B cell (primary cell): ENCODE measurements around the gene CST11. TPM values are rescaled to one million over a fixed set of nuclear protein-coding genes. Genes with fewer than 3 reads are reported as not detected.

ENCODE experiments used
- ATAC-seq: fragments of 200-7000 bp; cut with Tn5 transposase; one replicate; pipeline ENCODE4 v1.10.0; 2021; ENCODE audit warnings: low read depth, mild to moderate bottlenecking, moderate number of reproducible peaks, moderate library complexity
- CTCF ChIA-PET: fragments of 350-600 bp; sonication (Branson Sonifier 250); formaldehyde crosslinking; loops from one replicate; lab custom pipeline; 2021; ENCODE audit warnings: antibody characterized with exemption, inconsistent platforms; lab: Charles Lee
- POLR2A ChIA-PET: fragments of 350-600 bp; sonication (Branson Sonifier 250); formaldehyde crosslinking; loops from one replicate; lab custom pipeline; 2021; ENCODE audit warnings: antibody characterized with exemption; lab: Charles Lee
- DNase-seq: peaks from one replicate; pipeline ENCODE4 v3.0.0; 2013
- H2AFZ ChIP-seq: 2 replicates; pipeline ENCODE4 v1.6.1; 2012; ENCODE audit warnings: mild to moderate bottlenecking, low read depth, low read length; ENCODE audit not compliant: insufficient read depth, poor library complexity, severe bottlenecking
- H3K27ac ChIP-seq, 2 donors: 1 replicate in 1 of 2; 2 replicates in 1 of 2; pipeline ENCODE4 v1.5.1; 2012 to 2013; ENCODE audit warnings: low read length in 2 of 2, mild to moderate bottlenecking in 2 of 2, moderate library complexity in 1 of 2
- H3K27me3 ChIP-seq, 4 experiments: fragments of 200-600 bp in 1 of 4; sonication (generic) in 1 of 4; replicated peaks in 1 of 4; 1 replicate in 2 of 4; 2 replicates in 2 of 4; pipeline versions ENCODE4 v1.6.1 to v1.7.0; 2013 to 2016; ENCODE audit warnings: low read length in 3 of 4, mild to moderate bottlenecking in 2 of 4, mixed read lengths in 1 of 4, moderate library complexity in 1 of 4; ENCODE audit not compliant: insufficient read depth in 4 of 4, control insufficient read depth in 3 of 4; ENCODE audit errors: control extremely low read depth in 1 of 4
- H3K36me3 ChIP-seq, 2 experiments: replicated peaks in 1 of 2; 1 replicate in 1 of 2; 2 replicates in 1 of 2; pipeline versions ENCODE4 v1.6.1 to v1.7.1; 2013; ENCODE audit warnings: low read length in 1 of 2; ENCODE audit not compliant: insufficient read depth in 2 of 2, control insufficient read depth in 1 of 2; ENCODE audit errors: control extremely low read depth in 1 of 2, extremely low read depth in 1 of 2
- H3K4me1 ChIP-seq, 2 donors: fragments of 200-600 bp in 1 of 2; sonication (generic) in 1 of 2; 1 replicate in 1 of 2; 2 replicates in 1 of 2; pipeline versions ENCODE4 v1.5.1 to v1.6.1; 2013 to 2017; ENCODE audit warnings: low read length in 2 of 2; ENCODE audit not compliant: control insufficient read depth in 2 of 2, insufficient read depth in 2 of 2
- H3K4me2 ChIP-seq: replicated peaks from 2 replicates; pipeline ENCODE3; 2012; ENCODE audit warnings: mild to moderate bottlenecking, low read depth, low read length; ENCODE audit not compliant: poor library complexity, severe bottlenecking
- H3K4me3 ChIP-seq, 5 experiments: fragments of 200-600 bp in 1 of 5; sonication (generic) in 1 of 5; 1 replicate in 3 of 5; 2 replicates in 2 of 5; pipeline versions ENCODE4 v1.5.1 to v1.7.0; 2011 to 2016; ENCODE audit warnings: low read length in 4 of 5, mild to moderate bottlenecking in 4 of 5, low read depth in 2 of 5, control low read depth in 1 of 5, moderate library complexity in 1 of 5; ENCODE audit not compliant: insufficient read depth in 1 of 5; ENCODE audit errors: control extremely low read depth in 1 of 5, extremely low read depth in 1 of 5
- H3K79me2 ChIP-seq: fragments of 200-600 bp; sonication (generic); one replicate; pipeline ENCODE4 v1.6.0; 2016; ENCODE audit warnings: low read length; ENCODE audit not compliant: control insufficient read depth, insufficient read depth
- H3K9ac ChIP-seq: fragments of 200-600 bp; sonication (generic); 2 replicates; pipeline ENCODE4 v1.6.1; 2017; ENCODE audit warnings: mild to moderate bottlenecking, low read length, moderate library complexity
- H3K9me3 ChIP-seq, 3 donors: one replicate each; pipeline versions ENCODE4 v1.6.1 to v1.7.1; 2013; ENCODE audit warnings: low read length in 2 of 3; ENCODE audit not compliant: control insufficient read depth in 2 of 3, insufficient read depth in 1 of 3; ENCODE audit errors: control extremely low read depth in 1 of 3
- H4K20me1 ChIP-seq: 2 replicates; pipeline ENCODE4 v1.6.0; 2012; ENCODE audit warnings: mild to moderate bottlenecking, low read length; ENCODE audit not compliant: insufficient read depth, control insufficient read depth, poor library complexity, severe bottlenecking
- H3K27ac Mint-ChIP-seq: one replicate; pipeline ENCODE4 v1.8.0; 2021; ENCODE audit warnings: mixed read lengths
- H3K27me3 Mint-ChIP-seq: one replicate; pipeline ENCODE4 v1.8.0; 2021; ENCODE audit warnings: mixed read lengths
- H3K4me1 Mint-ChIP-seq: one replicate; pipeline ENCODE4 v1.8.0; 2021; ENCODE audit warnings: mixed read lengths
- H3K4me3 Mint-ChIP-seq: one replicate; pipeline ENCODE4 v1.8.0; 2021; ENCODE audit warnings: mixed read lengths
- H3K9me3 Mint-ChIP-seq: one replicate; pipeline ENCODE4 v1.8.0; 2022; ENCODE audit warnings: mixed read lengths; ENCODE audit not compliant: insufficient read depth
- EZH2 ChIP-seq: IDR thresholded peaks from 2 replicates; pipeline ENCODE4 v1.6.1; 2012; ENCODE audit warnings: borderline replicate concordance, low read depth, mild to moderate bottlenecking, moderate library complexity, low read length; ENCODE audit not compliant: insufficient read depth, poor library complexity, severe bottlenecking
- WGBS: methylation state at CpG from one replicate; pipeline ENCODE4 v1.1.5; 2013; ENCODE audit warnings: missing lambda C conversion rate; ENCODE audit not compliant: insufficient coverage; 5-methylcytosine and 5-hydroxymethylcytosine counted together
- intact Hi-C: fragments of 100-400 bp; cut with micrococcal nuclease; formaldehyde crosslinking; loops from one replicate; pipeline ENCODE4 v1.10.0; 2022
- polyA plus RNA-seq: library from polyadenylated mRNA; depleted of rRNA; stranded (reverse); fragments of >200 nt; gene quantifications from 2 replicates; pipeline ENCODE4 v1.2.3, GENCODE V29; 2012
- total RNA-seq, 2 donors: library from RNA; stranded (reverse); fragments of 120-200 nt in 1 of 2; gene quantifications; 1 replicate in 1 of 2; 2 replicates in 1 of 2; pipeline versions ENCODE4 v1.2.3 to v1.2.4, GENCODE V29; 2013 to 2022
- TF ChIP-seq, protein P1 (sequence below): fragments of 200-600 bp; IDR thresholded peaks from one replicate; pipeline ENCODE4 v1.8.0; 2022; ENCODE audit warnings: antibody characterized with exemption, mild to moderate bottlenecking

Gene CST11
- total and polyA plus RNA-seq, 2 donors (not counting 1 experiment from before 2014, with no cell fraction given): not detected

- Histone ChIP-seq H3K79me2 (peaks cover 42% of the 10 kb centered on the region), H3K27ac (peak within 1 kb of the TSS; percentile 50 to 80), H3K36me3 (no peaks in the 10 kb centered on the region), H3K9me3 (no peaks in the 10 kb centered on the region), H3K27me3 (no peaks in the 10 kb centered on the region), H3K9ac (peak within 1 kb of the TSS; percentile 90), H3K4me1 (peaks cover 13 to 14% of the 10 kb centered on the region in 2 donors), H4K20me1 (no peaks in the 10 kb centered on the region), H2AFZ (peak within 1 kb of the TSS; percentile 82), H3K4me3 (peak within 1 kb of the TSS; percentile 50 to 92 (median 85)), H3K4me2 (peak within 1 kb of the TSS; percentile 99)
- Mint-ChIP-seq H3K27ac (peak within 1 kb of the TSS; percentile 90), H3K4me3 (peak within 1 kb of the TSS; percentile 91), H3K9me3 (no peaks in the 10 kb centered on the region), H3K4me1 (peaks cover 21% of the 10 kb centered on the region), H3K27me3 (peaks cover 14% of the 10 kb centered on the region)
- intact Hi-C loops: loop anchor here (1.0 to 5.0 kb wide), 2 partner anchors 63 to 1971 kb away; partner anchors contain the start of gene ABHD12
- TF ChIP-seq, protein P1, sequence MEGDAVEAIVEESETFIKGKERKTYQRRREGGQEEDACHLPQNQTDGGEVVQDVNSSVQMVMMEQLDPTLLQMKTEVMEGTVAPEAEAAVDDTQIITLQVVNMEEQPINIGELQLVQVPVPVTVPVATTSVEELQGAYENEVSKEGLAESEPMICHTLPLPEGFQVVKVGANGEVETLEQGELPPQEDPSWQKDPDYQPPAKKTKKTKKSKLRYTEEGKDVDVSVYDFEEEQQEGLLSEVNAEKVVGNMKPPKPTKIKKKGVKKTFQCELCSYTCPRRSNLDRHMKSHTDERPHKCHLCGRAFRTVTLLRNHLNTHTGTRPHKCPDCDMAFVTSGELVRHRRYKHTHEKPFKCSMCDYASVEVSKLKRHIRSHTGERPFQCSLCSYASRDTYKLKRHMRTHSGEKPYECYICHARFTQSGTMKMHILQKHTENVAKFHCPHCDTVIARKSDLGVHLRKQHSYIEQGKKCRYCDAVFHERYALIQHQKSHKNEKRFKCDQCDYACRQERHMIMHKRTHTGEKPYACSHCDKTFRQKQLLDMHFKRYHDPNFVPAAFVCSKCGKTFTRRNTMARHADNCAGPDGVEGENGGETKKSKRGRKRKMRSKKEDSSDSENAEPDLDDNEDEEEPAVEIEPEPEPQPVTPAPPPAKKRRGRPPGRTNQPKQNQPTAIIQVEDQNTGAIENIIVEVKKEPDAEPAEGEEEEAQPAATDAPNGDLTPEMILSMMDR: peak; percentile 44
- TF ChIP-seq EZH2: no peak
- POLR2A ChIA-PET: interaction anchor here (1.1 kb wide), 1 partner anchor 71 kb away, joined by 18 read pairs; the partner anchor contains the start of gene NXT1
- CTCF ChIA-PET: interaction anchor here (0.6 to 2.5 kb wide), 11 partner anchors 14 to 78 kb away, joined by 3 to 36 read pairs (median 3); partner anchors contain the start of gene NXT1
- under 1% methylated on average over 59 of the region's 64 CpGs for WGBS
- DNase-seq: peak; percentile 92
- ATAC-seq: peak; percentile 98
Measured at GRCh38 chr20:23420943-23421931, 31.4 kb downstream of the CST11 start, which contains the start of gene NAPB. TSS of gene NAPB (minus strand) at chr20:23421488. CDS start at chr20:23421402, 86 bp downstream.
